BLaER1 treated with 17β-estradiol and CSF1 and Interleukin-3, amounts not matched to agents 10 nM and 100 nM (cell line): ENCODE measurements around the gene DEFB123.

Source experiments
- H3K27ac ChIP-seq, 11 experiments: shearing (Covaris generic); formaldehyde crosslinking; 2 replicates each; pipeline ENCODE4 v1.8.1; 2022
- H3K27me3 ChIP-seq, 11 experiments: shearing (Covaris generic); formaldehyde crosslinking; 2 replicates each; pipeline ENCODE4 v1.8.1; 2022
- H3K36me3 ChIP-seq, 11 experiments: shearing (Covaris generic); formaldehyde crosslinking; 2 replicates each; pipeline ENCODE4 v1.8.1; 2022
- H3K4me1 ChIP-seq, 10 experiments: shearing (Covaris generic); formaldehyde crosslinking; 2 replicates each; pipeline ENCODE4 v1.8.1; 2022
- H3K4me2 ChIP-seq, 11 experiments: shearing (Covaris generic); formaldehyde crosslinking; 2 replicates each; pipeline ENCODE4 v1.8.1; 2022
- H3K4me3 ChIP-seq, 10 experiments: shearing (Covaris generic); formaldehyde crosslinking; 2 replicates each; pipeline ENCODE4 v1.8.1; 2022
- H3K9ac ChIP-seq, 11 experiments: shearing (Covaris generic); formaldehyde crosslinking; 2 replicates each; pipeline ENCODE4 v1.8.1; 2022
- H3K9me3 ChIP-seq, 11 experiments: shearing (Covaris generic); formaldehyde crosslinking; replicated peaks in 1 of 11; 2 replicates each; pipeline ENCODE4 v1.8.1; 2022
- H4K20me1 ChIP-seq, 11 experiments: shearing (Covaris generic); formaldehyde crosslinking; 2 replicates each; pipeline ENCODE4 v1.8.1; 2022
- Cebpa-rat ChIP-seq, 11 experiments: shearing (Covaris generic); IDR thresholded peaks; 2 replicates each; pipeline ENCODE4 v1.8.1; 2022

DEFB123 gene

GRCh38 chr20:31474097-31474436 is 33.6 kb downstream of the DEFB123 start:
- Histone ChIP-seq H3K4me3 (no peak overlapping the region), H3K36me3 (no peaks in the 10 kb centered on the region), H3K27ac (no peak overlapping the region), H3K9me3 (peaks cover 0 to 33% (median 19%) of the 10 kb centered on the region in 11 experiments; a peak in 17 of 22 replicates), H3K9ac (no peak overlapping the region), H3K4me1 (peaks cover 0 to 9% (median 0%) of the 10 kb centered on the region in 10 experiments; a peak in 4 of 20 replicates), H4K20me1 (no peaks in the 10 kb centered on the region), H3K4me2 (peak overlapping the region in 1 of 11 experiments; percentile 6; a peak in 2 of 22 replicates), H3K27me3 (peaks cover 26 to 53% (median 43%) of the 10 kb centered on the region in 11 experiments)
- no peak for TF ChIP-seq Cebpa-rat (IDR thresholded peaks at IDR 0.05)

DNA sequence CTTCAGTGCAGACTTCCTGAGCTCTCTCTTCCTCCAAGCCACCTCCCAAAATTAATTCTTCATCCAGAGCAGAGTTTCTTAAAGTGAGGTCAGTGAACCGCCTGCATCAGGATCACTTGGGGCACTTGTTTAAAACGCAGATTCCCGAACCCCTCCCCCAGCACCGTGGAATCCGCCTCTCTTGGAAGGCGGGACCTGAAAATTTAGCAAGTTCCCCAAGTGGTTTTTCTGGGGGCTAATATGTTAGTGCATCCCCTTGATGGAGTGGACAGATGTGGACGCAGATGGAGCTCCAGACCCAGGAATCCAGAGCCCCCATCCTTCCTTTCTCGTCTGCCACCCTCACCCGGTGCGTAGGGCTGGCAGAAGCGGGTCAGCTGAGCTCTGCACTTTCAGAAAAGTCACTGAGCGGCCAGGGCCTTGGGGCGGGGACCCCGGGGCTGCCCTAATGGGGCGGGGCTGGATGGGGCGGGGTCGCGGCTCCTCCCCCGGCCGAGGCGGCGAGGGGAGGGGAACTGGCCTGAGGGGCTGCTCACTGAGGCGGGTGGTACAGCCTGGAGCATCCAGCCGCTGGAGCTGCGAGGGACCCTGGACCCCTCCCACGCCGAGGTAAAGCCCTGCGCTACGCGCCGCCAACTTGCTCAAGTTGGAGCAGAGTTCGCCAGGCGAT is 34.5 kb downstream of the DEFB123 start, which contains the start of the genes DEFB124 and REM1:
Gene DEFB124, minus strand, starts transcription at position 370 of the 670 bp plus-strand sequence. CDS start 2,114 bp downstream, outside the sequence.
Gene REM1, plus strand, starts transcription at position 531 of the 670 bp plus-strand sequence. CDS start 1,158 bp downstream, outside the sequence.
- no peak within 1 kb of the TSS for H3K9ac ChIP-seq
- H3K27ac ChIP-seq: no peak within 1 kb of the TSS
- peak within 1 kb of the TSS in 1 of 11 experiments; percentile 11; a peak in 3 of 22 replicates for H3K4me2 ChIP-seq
- H3K4me1 ChIP-seq: peaks cover 0 to 9% (median 0%) of the 10 kb centered on the region in 10 experiments; a peak in 4 of 20 replicates
- H3K9me3 ChIP-seq: peaks cover 0 to 33% (median 19%) of the 10 kb centered on the region in 11 experiments; a peak in 17 of 22 replicates
- H3K36me3 ChIP-seq: no peaks in the 10 kb centered on the region
- H4K20me1 ChIP-seq: no peaks in the 10 kb centered on the region
- peaks cover 26 to 53% (median 43%) of the 10 kb centered on the region in 11 experiments for H3K27me3 ChIP-seq
- TF ChIP-seq Cebpa-rat (IDR thresholded peaks at IDR 0.05): no peak
- H3K4me3 ChIP-seq: no peak within 1 kb of the TSS

DNA sequence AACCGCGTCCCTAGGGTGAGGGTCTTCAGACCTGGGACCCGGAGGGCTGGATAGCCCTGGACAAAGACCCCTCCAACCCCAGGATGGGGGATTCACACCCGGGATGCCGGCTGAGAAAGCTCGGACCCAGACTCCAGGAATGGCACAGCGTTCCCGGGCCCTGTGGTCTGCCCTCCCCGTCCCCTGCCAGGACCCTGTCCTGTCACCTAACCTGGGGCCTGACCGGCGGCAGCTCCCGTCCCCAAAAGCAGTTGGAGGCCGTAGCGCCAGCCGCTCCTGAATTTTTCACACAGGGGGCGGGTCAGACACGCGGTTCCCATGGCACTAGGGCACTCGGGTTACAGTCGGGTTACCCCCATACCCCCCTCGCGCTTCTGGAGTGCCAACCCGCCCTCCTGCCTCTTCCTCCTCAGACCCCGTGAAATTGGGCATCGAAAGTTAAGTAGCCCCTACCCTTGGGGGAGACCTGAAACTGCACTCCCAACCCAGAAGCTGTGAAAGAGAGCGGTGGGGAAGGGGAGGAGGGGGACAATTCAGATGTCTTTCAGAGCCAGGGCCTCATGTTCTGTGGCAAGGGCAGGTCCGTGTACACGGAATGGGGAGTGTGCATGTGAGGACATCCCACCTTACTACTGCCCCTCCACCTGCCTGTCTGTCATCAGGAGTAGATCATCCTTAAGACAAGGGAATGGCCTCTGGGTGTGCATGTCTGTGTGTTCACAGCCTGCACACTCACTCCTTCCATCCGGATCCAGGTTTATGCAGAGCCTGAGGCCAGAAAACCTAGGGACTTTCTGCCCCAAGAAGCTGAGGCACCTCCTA is 35.3 kb downstream of the DEFB123 start:
- no peaks in the 10 kb centered on the region for H3K36me3 ChIP-seq
- H3K9ac ChIP-seq: no peak overlapping the region
- H3K9me3 ChIP-seq: peaks cover 0 to 33% (median 19%) of the 10 kb centered on the region in 11 experiments; a peak in 17 of 22 replicates
- no peak overlapping the region for H3K27ac ChIP-seq
- peaks cover 26 to 53% (median 43%) of the 10 kb centered on the region in 11 experiments for H3K27me3 ChIP-seq
- H3K4me1 ChIP-seq: peaks cover 0 to 9% (median 0%) of the 10 kb centered on the region in 10 experiments; a peak in 4 of 20 replicates
- TF ChIP-seq Cebpa-rat (IDR thresholded peaks at IDR 0.05): no peak
- H4K20me1 ChIP-seq: no peaks in the 10 kb centered on the region
- H3K4me3 ChIP-seq: no peak overlapping the region
- peak overlapping the region in 1 of 11 experiments; percentile 11; a peak in 2 of 22 replicates for H3K4me2 ChIP-seq

DNA sequence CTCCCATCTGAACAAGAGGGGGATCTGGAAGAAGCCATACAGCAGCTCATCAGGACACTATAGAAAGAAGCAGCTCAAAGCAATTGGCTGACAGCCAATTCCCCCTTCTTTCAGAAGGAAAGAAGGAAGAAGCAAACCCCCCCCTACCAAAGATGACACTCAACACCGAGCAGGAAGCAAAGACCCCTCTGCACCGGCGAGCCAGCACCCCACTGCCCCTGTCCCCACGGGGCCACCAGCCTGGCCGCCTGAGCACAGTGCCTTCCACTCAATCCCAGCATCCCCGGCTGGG is 35.8 kb downstream of the DEFB123 start:
- Histone ChIP-seq H3K27ac (no peak overlapping the region), H4K20me1 (no peaks in the 10 kb centered on the region), H3K9ac (no peak overlapping the region), H3K9me3 (peaks cover 0 to 33% (median 19%) of the 10 kb centered on the region in 11 experiments; a peak in 17 of 22 replicates), H3K4me3 (no peak overlapping the region), H3K27me3 (peaks cover 26 to 53% (median 43%) of the 10 kb centered on the region in 11 experiments), H3K36me3 (no peaks in the 10 kb centered on the region), H3K4me2 (no peak overlapping the region), H3K4me1 (peaks cover 0 to 9% (median 0%) of the 10 kb centered on the region in 10 experiments; a peak in 4 of 20 replicates)
- no peak for TF ChIP-seq Cebpa-rat (IDR thresholded peaks at IDR 0.05)

- H3K27me3 ChIP-seq: peaks cover 26 to 53% (median 43%) of the 10 kb centered on the region in 11 experiments
- H3K27ac ChIP-seq: no peak overlapping the region
- H3K4me1 ChIP-seq: peaks cover 0 to 9% (median 0%) of the 10 kb centered on the region in 10 experiments; a peak in 4 of 20 replicates
- no peak overlapping the region for H3K4me2 ChIP-seq
- TF ChIP-seq Cebpa-rat (IDR thresholded peaks at IDR 0.05): no peak
- peaks cover 0 to 33% (median 19%) of the 10 kb centered on the region in 11 experiments; a peak in 17 of 22 replicates for H3K9me3 ChIP-seq
- H3K36me3 ChIP-seq: no peaks in the 10 kb centered on the region
- no peak overlapping the region for H3K4me3 ChIP-seq
- H4K20me1 ChIP-seq: no peaks in the 10 kb centered on the region
- H3K9ac ChIP-seq: no peak overlapping the region
These were observed 36.3 kb downstream of the DEFB123 start for GRCh38 chr20:31476643-31477215.

- Histone ChIP-seq H3K9ac (no peak overlapping the region), H3K9me3 (peaks cover 0 to 9% (median 3%) of the 10 kb centered on the region in 11 experiments; a peak in 5 of 22 replicates), H3K27ac (no peak overlapping the region), H3K4me3 (no peak overlapping the region), H3K36me3 (no peaks in the 10 kb centered on the region), H3K4me2 (no peak overlapping the region), H3K4me1 (peaks cover 0 to 7% (median 1%) of the 10 kb centered on the region in 10 experiments; a peak in 4 of 20 replicates), H4K20me1 (no peaks in the 10 kb centered on the region), H3K27me3 (no peaks in the 10 kb centered on the region; a peak in 1 of 22 replicates)
- TF ChIP-seq Cebpa-rat (IDR thresholded peaks at IDR 0.05): no peak
These were observed 43.6 kb downstream of the DEFB123 start for GRCh38 chr20:31484001-31484400.

- H4K20me1 ChIP-seq: no peaks in the 10 kb centered on the region
- no peaks in the 10 kb centered on the region; a peak in 1 of 22 replicates for H3K27me3 ChIP-seq
- no peak for TF ChIP-seq Cebpa-rat (IDR thresholded peaks at IDR 0.05)
- H3K4me3 ChIP-seq: peak overlapping the region in 1 of 10 experiments; percentile 26; a peak in 1 of 20 replicates
- peaks cover 0 to 7% (median 1%) of the 10 kb centered on the region in 10 experiments; a peak in 4 of 20 replicates for H3K4me1 ChIP-seq
- peaks cover 0 to 9% (median 3%) of the 10 kb centered on the region in 11 experiments; a peak in 5 of 22 replicates for H3K9me3 ChIP-seq
- no peaks in the 10 kb centered on the region for H3K36me3 ChIP-seq
- peak overlapping the region; percentile 12 to 56 (median 29); a peak in 10 of 22 replicates for H3K4me2 ChIP-seq
- H3K27ac ChIP-seq: no peak overlapping the region
- H3K9ac ChIP-seq: peak overlapping the region in 1 of 11 experiments; percentile 44; a peak in 2 of 22 replicates
These were observed 45.3 kb downstream of the DEFB123 start for GRCh38 chr20:31485450-31486339.

- Histone ChIP-seq H3K9ac (no peak overlapping the region), H3K27me3 (no peaks in the 10 kb centered on the region; a peak in 1 of 22 replicates), H3K9me3 (peaks cover 0 to 9% (median 3%) of the 10 kb centered on the region in 11 experiments; a peak in 5 of 22 replicates), H4K20me1 (no peaks in the 10 kb centered on the region), H3K4me1 (peaks cover 0 to 9% (median 6%) of the 10 kb centered on the region in 10 experiments; a peak in 4 of 20 replicates), H3K27ac (no peak overlapping the region), H3K36me3 (no peaks in the 10 kb centered on the region), H3K4me2 (no peak overlapping the region), H3K4me3 (no peak overlapping the region)
- no peak for TF ChIP-seq Cebpa-rat (IDR thresholded peaks at IDR 0.05)
These were observed 47.7 kb downstream of the DEFB123 start for GRCh38 chr20:31488115-31488514.
